H9 (cell line): Measurements from ENCODE around the gene GPR107. TPM values are rescaled to one million over a fixed set of nuclear protein-coding genes. Genes with fewer than 3 reads are reported as not detected.

Source experiments
- DNase-seq: peaks from one replicate; pipeline ENCODE4 v3.0.0-alpha.2; 2017
- H2AFZ ChIP-seq: one replicate; pipeline ENCODE4 v1.6.1; 2013; ENCODE audit warnings: mild to moderate bottlenecking, low read length, control low read depth, moderate library complexity
- H2AK5ac ChIP-seq: 2 replicates; pipeline ENCODE4 v1.6.1; 2013; ENCODE audit warnings: low read length, control low read depth, mixed read lengths; ENCODE audit not compliant: insufficient read length
- H2BK120ac ChIP-seq: one replicate; pipeline ENCODE4 v1.6.1; 2013; ENCODE audit warnings: low read depth, mild to moderate bottlenecking, low read length, control low read depth, inconsistent platforms; ENCODE audit not compliant: poor library complexity, severe bottlenecking
- H2BK12ac ChIP-seq: 2 replicates; pipeline ENCODE4 v1.6.1; 2013; ENCODE audit warnings: low read length, control low read depth, mixed read lengths, low read depth; ENCODE audit not compliant: insufficient read length
- H2BK15ac ChIP-seq: 2 replicates; pipeline ENCODE4 v1.6.1; 2013; ENCODE audit warnings: low read depth, low read length, control low read depth
- H2BK20ac ChIP-seq: one replicate; pipeline ENCODE4 v1.6.1; 2013; ENCODE audit warnings: low read depth, mild to moderate bottlenecking, low read length, control low read depth, inconsistent platforms; ENCODE audit not compliant: poor library complexity, severe bottlenecking
- H2BK5ac ChIP-seq: 2 replicates; pipeline ENCODE4 v1.6.1; 2013; ENCODE audit warnings: low read length, control low read depth, mixed read lengths; ENCODE audit not compliant: insufficient read length
- H3K14ac ChIP-seq: 2 replicates; pipeline ENCODE4 v1.6.1; 2013; ENCODE audit warnings: low read length, control low read depth; ENCODE audit not compliant: insufficient read depth
- H3K18ac ChIP-seq: 2 replicates; pipeline ENCODE4 v1.6.1; 2013; ENCODE audit warnings: low read depth, mild to moderate bottlenecking, mixed read lengths, low read length, control low read depth; ENCODE audit not compliant: insufficient read length
- H3K23ac ChIP-seq: 2 replicates; pipeline ENCODE4 v1.6.1; 2013; ENCODE audit warnings: low read length, control low read depth, mixed read lengths, low read depth; ENCODE audit not compliant: insufficient read length
- H3K23me2 ChIP-seq: 2 replicates; pipeline ENCODE4 v1.6.1; 2013; ENCODE audit warnings: low read depth, mild to moderate bottlenecking, mixed read lengths, low read length, control low read depth; ENCODE audit not compliant: insufficient read length, poor library complexity, severe bottlenecking
- H3K27ac ChIP-seq: 2 replicates; pipeline ENCODE4 v1.5.1; 2013; ENCODE audit warnings: low read length, control low read depth, mixed read lengths, low read depth; ENCODE audit not compliant: insufficient read length
- H3K27me3 ChIP-seq: 2 replicates; pipeline ENCODE4 v1.6.1; 2013; ENCODE audit warnings: low read length, control low read depth, inconsistent platforms; ENCODE audit not compliant: insufficient read depth
- H3K4ac ChIP-seq: 2 replicates; pipeline ENCODE4 v1.6.1; 2013; ENCODE audit warnings: low read depth, mild to moderate bottlenecking, control low read depth, inconsistent platforms, low read length, moderate library complexity
- H3K4me1 ChIP-seq: 2 replicates; pipeline ENCODE4 v1.6.1; 2013; ENCODE audit warnings: low read length, control low read depth, inconsistent platforms; ENCODE audit not compliant: insufficient read depth
- H3K4me2 ChIP-seq: 2 replicates; pipeline ENCODE4 v1.6.1; 2013; ENCODE audit warnings: low read length, control low read depth, mixed read lengths; ENCODE audit not compliant: insufficient read length, insufficient read depth
- H3K56ac ChIP-seq: 2 replicates; pipeline ENCODE4 v1.6.1; 2013; ENCODE audit warnings: low read depth, mild to moderate bottlenecking, mixed read lengths, low read length, control low read depth; ENCODE audit not compliant: insufficient read length
- H3K79me1 ChIP-seq: 2 replicates; pipeline ENCODE4 v1.6.1; 2013; ENCODE audit warnings: low read depth, mild to moderate bottlenecking, moderate library complexity, low read length, control low read depth, inconsistent platforms; ENCODE audit not compliant: insufficient read depth, poor library complexity, severe bottlenecking
- H3K79me2 ChIP-seq: 2 replicates; pipeline ENCODE4 v1.6.1; 2013; ENCODE audit warnings: low read length, control low read depth, inconsistent platforms; ENCODE audit not compliant: insufficient read depth
- H3K9ac ChIP-seq: 2 replicates; pipeline ENCODE4 v1.6.1; 2013; ENCODE audit warnings: low read length, control low read depth, mixed read lengths; ENCODE audit not compliant: insufficient read length; ENCODE audit errors: extremely low read depth
- H3K9me3 ChIP-seq: one replicate; pipeline ENCODE4 v1.6.1; 2013; ENCODE audit warnings: low read depth, low read length, inconsistent platforms; ENCODE audit not compliant: control insufficient read depth
- H3T11ph ChIP-seq: one replicate; pipeline ENCODE4 v1.6.1; 2013; ENCODE audit warnings: mild to moderate bottlenecking, low read length, control low read depth, inconsistent platforms
- H4K20me1 ChIP-seq: one replicate; pipeline ENCODE4 v1.6.1; 2013; ENCODE audit not compliant: control insufficient read depth, insufficient read length, insufficient read depth
- H4K5ac ChIP-seq: 2 replicates; pipeline ENCODE4 v1.6.1; 2013; ENCODE audit warnings: low read depth, mild to moderate bottlenecking, mixed read lengths, low read length, control low read depth; ENCODE audit not compliant: insufficient read length
- H4K8ac ChIP-seq: replicated peaks from 2 replicates; pipeline ENCODE4 v1.6.1; 2013; ENCODE audit warnings: low read length, control low read depth, mixed read lengths, low read depth; ENCODE audit not compliant: insufficient read length
- H4K91ac ChIP-seq: 2 replicates; pipeline ENCODE4 v1.6.1; 2013; ENCODE audit warnings: low read depth, mild to moderate bottlenecking, moderate library complexity, mixed read lengths, low read length, control low read depth; ENCODE audit not compliant: insufficient read length
- H3K27ac Mint-ChIP-seq, 3 experiments: 2 replicates in 2 of 3; 3 replicates in 1 of 3; pipeline ENCODE4 v1.8.0; 2020 to 2021; ENCODE audit warnings: mixed read lengths in 3 of 3, mild to moderate bottlenecking in 1 of 3, moderate library complexity in 1 of 3
- H3K27me3 Mint-ChIP-seq: 2 replicates; pipeline ENCODE4 v1.8.0; 2021; ENCODE audit warnings: low read depth, mild to moderate bottlenecking, moderate library complexity, mixed read lengths
- H3K36me3 Mint-ChIP-seq, 3 experiments: 2 replicates in 2 of 3; 3 replicates in 1 of 3; pipeline ENCODE4 v1.8.0; 2020 to 2021; ENCODE audit warnings: low read depth in 3 of 3, mixed read lengths in 3 of 3; ENCODE audit not compliant: insufficient read depth in 1 of 3
- H3K4me1 Mint-ChIP-seq, 2 experiments: 2 replicates each; pipeline ENCODE4 v1.8.0; 2020; ENCODE audit warnings: mixed read lengths in 2 of 2
- H3K4me3 Mint-ChIP-seq, 2 experiments: 2 replicates in 1 of 2; 3 replicates in 1 of 2; pipeline ENCODE4 v1.8.0; 2020 to 2021; ENCODE audit warnings: mild to moderate bottlenecking in 2 of 2, mixed read lengths in 2 of 2, moderate library complexity in 1 of 2
- H3K9me3 Mint-ChIP-seq, 2 experiments: 2 replicates in 1 of 2; 3 replicates in 1 of 2; pipeline ENCODE4 v1.8.0; 2020; ENCODE audit warnings: mild to moderate bottlenecking in 2 of 2, mixed read lengths in 2 of 2, moderate library complexity in 1 of 2
- CTCF ChIP-seq: fragments of 200-600 bp; sonication (generic); conservative IDR thresholded peaks from 3 replicates; pipeline ENCODE4 v1.8.0; 2021; ENCODE audit warnings: antibody characterized with exemption, mild to moderate bottlenecking
- WGBS: extraction: QIAGEN DNeasy Blood & Tissue Kit; methylation state at CpG from one replicate; pipeline ENCODE4 v1.1.7; 2013; ENCODE audit warnings: missing lambda C conversion rate, low lambda C conversion rate, mixed read lengths; ENCODE audit not compliant: insufficient read length; ENCODE audit errors: extremely low coverage; 5-methylcytosine and 5-hydroxymethylcytosine counted together
- total RNA-seq: library from RNA; stranded (reverse); gene quantifications from 2 replicates; pipeline ENCODE4 v1.2.1, GENCODE V29; 2021

GPR107 gene
- total RNA-seq, 1 experiment from 2014 or later: 38.0 TPM

- Histone ChIP-seq H3K4me1 (no peaks in the 10 kb centered on the region), H3K9ac (no peak overlapping the region), H4K91ac (no peak overlapping the region), H3K23me2 (no peaks in the 10 kb centered on the region), H4K20me1 (no peaks in the 10 kb centered on the region), H2AK5ac (no peak overlapping the region), H2AFZ (no peak overlapping the region), H2BK120ac (no peak overlapping the region), H3T11ph (no peak overlapping the region), H3K79me1 (no peaks in the 10 kb centered on the region), H3K9me3 (no peaks in the 10 kb centered on the region), H4K8ac (no peak overlapping the region), H2BK12ac (no peak overlapping the region), H3K4me2 (no peak overlapping the region), H2BK20ac (no peak overlapping the region), H3K27ac (no peak overlapping the region), H3K18ac (no peak overlapping the region), H3K4ac (no peak overlapping the region), H3K79me2 (no peaks in the 10 kb centered on the region), H3K14ac (no peak overlapping the region), H3K56ac (no peak overlapping the region), H3K23ac (no peak overlapping the region), H2BK15ac (no peak overlapping the region), H2BK5ac (no peak overlapping the region), H4K5ac (no peak overlapping the region), H3K27me3 (no peaks in the 10 kb centered on the region)
- H3K36me3 Mint-ChIP-seq: peaks cover 13 to 64% (median 51%) of the 10 kb centered on the region in 3 experiments; a peak in 6 of 7 replicates
- H3K27ac Mint-ChIP-seq: 0 out of 7 replicates have a peak overlapping the region, but pooled peaks of 1 of the 3 experiments have one; percentile 53
- no peak for DNase-seq
- no peak for TF ChIP-seq CTCF
- no peak overlapping the region for H3K4me3 Mint-ChIP-seq
- H3K4me1 Mint-ChIP-seq: peaks cover 3 to 4% of the 10 kb centered on the region in 2 experiments; a peak in 3 of 4 replicates
- no peaks in the 10 kb centered on the region for H3K27me3 Mint-ChIP-seq
- WGBS: no CpG with 5 or more reads among the region's 4 CpGs
- H3K9me3 Mint-ChIP-seq: no peaks in the 10 kb centered on the region
Observed at GRCh38 chr9:130104491-130105193, 50.9 kb downstream of the GPR107 start.
